IMR-90 (cell line): ENCODE data around the gene DTNA. TPM values are rescaled to one million over a fixed set of nuclear protein-coding genes. Genes with fewer than 3 reads are reported as not detected.

ENCODE experiments used
- ATAC-seq: fragments of 200-7000 bp; cut with Tn5 transposase; 2 replicates; pipeline ENCODE4 v1.9.1; 2020; ENCODE audit warnings: low read depth, mild to moderate bottlenecking, moderate library complexity
- BruUV-seq: library from RNA; stranded (reverse); fragments of 400-500 nt; replicated peaks from 2 replicates; lab custom pipeline; 2021; lab: Mats Ljungman, UMichigan
- CTCF ChIA-PET: fragments of 300-600 bp; formaldehyde crosslinking; extraction: SDS; loops from one replicate; lab custom pipeline; 2021; ENCODE audit warnings: antibody characterized with exemption; lab: Yijun Ruan, JAX
- POLR2A ChIA-PET: fragments of 300-600 bp; sonication (Branson Sonifier 250); formaldehyde crosslinking; loops from one replicate; lab custom pipeline; 2022; ENCODE audit warnings: antibody characterized with exemption; ENCODE audit not compliant: unreplicated experiment; lab: Charles Lee
- DNase-seq: peaks from one replicate; pipeline ENCODE4 v3.0.0; 2013
- H2AFZ ChIP-seq: replicated peaks from 2 replicates; pipeline ENCODE3; 2013; ENCODE audit warnings: low read length, mild to moderate bottlenecking; ENCODE audit not compliant: poor library complexity
- H2AK5ac ChIP-seq: 2 replicates; pipeline ENCODE4 v1.6.1; 2013; ENCODE audit warnings: low read depth, low read length, inconsistent platforms
- H2AK9ac ChIP-seq: replicated peaks from 2 replicates; pipeline ENCODE3; 2013; ENCODE audit warnings: mild to moderate bottlenecking, low read depth, low read length, moderate library complexity; ENCODE audit not compliant: poor library complexity
- H2BK120ac ChIP-seq: 2 replicates; pipeline ENCODE4 v1.6.1; 2013; ENCODE audit warnings: low read depth, low read length, inconsistent platforms
- H2BK15ac ChIP-seq: 3 replicates; pipeline ENCODE4 v1.6.1; 2013; ENCODE audit warnings: low read depth, low read length, inconsistent platforms
- H2BK20ac ChIP-seq: 2 replicates; pipeline ENCODE4 v1.6.1; 2013; ENCODE audit warnings: low read depth, mild to moderate bottlenecking, inconsistent platforms, low read length, moderate library complexity
- H2BK5ac ChIP-seq: 2 replicates; pipeline ENCODE4 v1.6.1; 2013; ENCODE audit warnings: mild to moderate bottlenecking, low read depth, low read length, inconsistent platforms; ENCODE audit not compliant: poor library complexity, severe bottlenecking
- H3K14ac ChIP-seq: replicated peaks from 2 replicates; pipeline ENCODE4 v1.6.1; 2013; ENCODE audit warnings: low read depth, low read length, inconsistent platforms
- H3K18ac ChIP-seq: 2 replicates; pipeline ENCODE4 v1.6.1; 2013; ENCODE audit warnings: low read depth, low read length, control low read depth
- H3K23ac ChIP-seq: 2 replicates; pipeline ENCODE4 v1.6.1; 2013; ENCODE audit warnings: low read depth, low read length, inconsistent platforms
- H3K27ac ChIP-seq: 2 replicates; pipeline ENCODE4 v1.5.1; 2013; ENCODE audit warnings: mild to moderate bottlenecking, control low read depth, low read length; ENCODE audit not compliant: insufficient read depth
- H3K27me3 ChIP-seq: 2 replicates; pipeline ENCODE4 v1.6.1; 2013; ENCODE audit warnings: low read length; ENCODE audit not compliant: control insufficient read depth, insufficient read depth
- H3K36me3 ChIP-seq: 2 replicates; pipeline ENCODE4 v1.6.1; 2013; ENCODE audit warnings: low read length, mixed read lengths; ENCODE audit not compliant: control insufficient read depth, insufficient read depth
- H3K4ac ChIP-seq: 2 replicates; pipeline ENCODE4 v1.6.1; 2013; ENCODE audit warnings: low read depth, low read length, inconsistent platforms
- H3K4me1 ChIP-seq: 2 replicates; pipeline ENCODE4 v1.6.1; 2013; ENCODE audit warnings: low read length, mixed read lengths; ENCODE audit not compliant: control insufficient read depth, insufficient read depth
- H3K4me2 ChIP-seq: 2 replicates; pipeline ENCODE4 v1.6.1; 2013; ENCODE audit warnings: low read depth, mild to moderate bottlenecking, control low read depth, low read length, moderate library complexity
- H3K4me3 ChIP-seq: 2 replicates; pipeline ENCODE4 v1.5.1; 2013; ENCODE audit warnings: low read depth, mild to moderate bottlenecking, control low read depth, low read length, moderate library complexity; ENCODE audit not compliant: insufficient read depth
- H3K56ac ChIP-seq: 2 replicates; pipeline ENCODE4 v1.6.1; 2013; ENCODE audit warnings: low read length, inconsistent platforms; ENCODE audit not compliant: insufficient read depth; ENCODE audit errors: extremely low read depth
- H3K79me1 ChIP-seq, 2 experiments: 2 replicates each; pipeline ENCODE4 v1.6.1; 2013; ENCODE audit warnings: low read length in 2 of 2, inconsistent platforms in 1 of 2, low read depth in 1 of 2
- H3K9ac ChIP-seq: 2 replicates; pipeline ENCODE4 v1.6.1; 2013; ENCODE audit warnings: low read depth, low read length, control low read depth
- H3K9me1 ChIP-seq: 2 replicates; pipeline ENCODE4 v1.6.1; 2013; ENCODE audit warnings: low read length, inconsistent platforms; ENCODE audit not compliant: insufficient read depth
- H3K9me3 ChIP-seq: 2 replicates; pipeline ENCODE4 v1.6.1; 2013; ENCODE audit warnings: low read length; ENCODE audit not compliant: control insufficient read depth, insufficient read depth
- H4K20me1 ChIP-seq: 2 replicates; pipeline ENCODE4 v1.6.1; 2013; ENCODE audit warnings: low read length, inconsistent platforms; ENCODE audit not compliant: insufficient read depth
- H4K5ac ChIP-seq: 2 replicates; pipeline ENCODE4 v1.6.1; 2013; ENCODE audit warnings: mild to moderate bottlenecking, low read depth, low read length, control low read depth
- H4K8ac ChIP-seq, 2 experiments: 2 replicates each; pipeline ENCODE4 v1.6.1; 2013; ENCODE audit warnings: low read depth in 2 of 2, low read length in 2 of 2, control low read depth in 1 of 2, inconsistent platforms in 1 of 2
- H4K91ac ChIP-seq: 2 replicates; pipeline ENCODE4 v1.6.1; 2013; ENCODE audit warnings: low read depth, low read length, inconsistent platforms; ENCODE audit not compliant: insufficient read depth
- SMC3 ChIP-seq: fragments of 150-350 bp; IDR thresholded peaks from 2 replicates; pipeline ENCODE4 v1.6.1; 2016; ENCODE audit warnings: low read depth, mild to moderate bottlenecking, antibody characterized with exemption, low read length, moderate library complexity
- WGBS, 2 experiments: methylation state at CpG; one replicate each; pipeline versions ENCODE4 v1.1.5 to v1.1.7; 2013; ENCODE audit warnings: missing lambda C conversion rate in 2 of 2; ENCODE audit not compliant: insufficient read length in 1 of 2; ENCODE audit errors: extremely low coverage in 2 of 2; 5-methylcytosine and 5-hydroxymethylcytosine counted together
- dilution Hi-C: fragments of 300-500 bp; cut with HindIII; formaldehyde crosslinking; loops from one replicate; pipeline ENCODE4 v1.14.3; 2018; ENCODE audit warnings: low sequenced_read_pairs; ENCODE audit not compliant: unreplicated experiment
- in situ Hi-C: fragments of 300-500 bp; cut with MboI; formaldehyde crosslinking; loops from 3 replicates; pipeline ENCODE4 v1.14.3; 2019; ENCODE audit warnings: low sequenced_read_pairs, inconsistent platforms, mixed read lengths
- intact Hi-C: fragments of 100-400 bp; cut with micrococcal nuclease; formaldehyde crosslinking; loops from 2 replicates; pipeline ENCODE4 v1.10.0; 2022
- polyA plus RNA-seq, 3 experiments: library from polyadenylated mRNA; depleted of rRNA; stranded (reverse); fragments of >200 nt; gene quantifications; 2 replicates each; pipeline ENCODE4 v1.2.3, GENCODE V29; 2012; ENCODE audit warnings: low replicate concordance in 1 of 3
- total RNA-seq: library from RNA; depleted of rRNA; stranded (reverse); fragments of >200 nt; gene quantifications from 2 replicates; pipeline ENCODE4 v1.2.3, GENCODE V29; 2012

DTNA gene
- total and polyA plus RNA-seq, 2 of the 4 experiments (the other 2 are of a cell fraction): 9.5 to 10.8 TPM

DNA sequence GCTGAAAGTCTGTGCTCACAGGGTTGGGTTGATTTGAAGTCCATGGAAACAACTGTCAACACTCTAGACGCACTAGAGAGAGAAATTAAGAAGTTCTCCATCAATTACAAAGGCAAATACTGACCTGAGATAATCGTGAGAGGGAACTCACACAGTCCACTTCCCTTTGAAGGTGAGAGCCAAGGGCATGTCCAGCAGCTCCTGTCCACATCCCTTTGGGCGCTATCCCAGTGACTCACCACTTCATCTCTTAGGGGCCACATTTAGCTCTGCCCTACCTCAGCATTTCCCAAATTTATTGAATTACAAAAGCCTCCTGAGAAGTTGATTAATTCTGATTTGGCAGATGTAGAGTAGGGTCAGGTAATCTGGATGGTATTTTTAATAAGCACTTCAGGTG lies 182.3 kb downstream of the DTNA start:
- Histone ChIP-seq H3K4me1 (no peaks in the 10 kb centered on the region), H3K56ac (no peak overlapping the region), H4K5ac (no peak overlapping the region), H2BK5ac (no peak overlapping the region), H2AK9ac (no peak overlapping the region), H3K23ac (no peak overlapping the region), H3K79me1 (no peaks in the 10 kb centered on the region), H3K36me3 (no peaks in the 10 kb centered on the region), H3K18ac (no peak overlapping the region), H3K9me1 (no peaks in the 10 kb centered on the region), H2AK5ac (no peak overlapping the region), H3K9ac (no peak overlapping the region), H2BK120ac (no peak overlapping the region), H2BK20ac (no peak overlapping the region), H3K4me3 (no peak overlapping the region), H3K14ac (no peak overlapping the region), H3K4me2 (no peak overlapping the region), H2AFZ (no peak overlapping the region), H4K20me1 (no peaks in the 10 kb centered on the region), H4K8ac (no peak overlapping the region), H3K4ac (no peak overlapping the region), H4K91ac (no peak overlapping the region), H2BK15ac (no peak overlapping the region), H3K9me3 (no peaks in the 10 kb centered on the region), H3K27me3 (peaks cover 2% of the 10 kb centered on the region; the same call in 1 of the 2 replicates), H3K27ac (no peak overlapping the region)
- BruUV-seq: no TSS peak
- POLR2A ChIA-PET: no interaction called here
- intact Hi-C loops: no loop called here
- dilution Hi-C loops: no loop called here
- in situ Hi-C loops: no loop called here
- no peak for TF ChIP-seq SMC3
- no peak for ATAC-seq
- CTCF ChIA-PET: no interaction called here
- DNase-seq: no peak
- WGBS, 2 experiments: no CpG with 5 or more reads among the region's 3 CpGs
